ENCODE data around the gene RPL7A.
"Not testable (repeated sequence)": the region's sequence is repeated elsewhere in the genome, so short reads cannot be mapped to it uniquely, and the experiment has no call there.

RPL7A gene

DNA sequence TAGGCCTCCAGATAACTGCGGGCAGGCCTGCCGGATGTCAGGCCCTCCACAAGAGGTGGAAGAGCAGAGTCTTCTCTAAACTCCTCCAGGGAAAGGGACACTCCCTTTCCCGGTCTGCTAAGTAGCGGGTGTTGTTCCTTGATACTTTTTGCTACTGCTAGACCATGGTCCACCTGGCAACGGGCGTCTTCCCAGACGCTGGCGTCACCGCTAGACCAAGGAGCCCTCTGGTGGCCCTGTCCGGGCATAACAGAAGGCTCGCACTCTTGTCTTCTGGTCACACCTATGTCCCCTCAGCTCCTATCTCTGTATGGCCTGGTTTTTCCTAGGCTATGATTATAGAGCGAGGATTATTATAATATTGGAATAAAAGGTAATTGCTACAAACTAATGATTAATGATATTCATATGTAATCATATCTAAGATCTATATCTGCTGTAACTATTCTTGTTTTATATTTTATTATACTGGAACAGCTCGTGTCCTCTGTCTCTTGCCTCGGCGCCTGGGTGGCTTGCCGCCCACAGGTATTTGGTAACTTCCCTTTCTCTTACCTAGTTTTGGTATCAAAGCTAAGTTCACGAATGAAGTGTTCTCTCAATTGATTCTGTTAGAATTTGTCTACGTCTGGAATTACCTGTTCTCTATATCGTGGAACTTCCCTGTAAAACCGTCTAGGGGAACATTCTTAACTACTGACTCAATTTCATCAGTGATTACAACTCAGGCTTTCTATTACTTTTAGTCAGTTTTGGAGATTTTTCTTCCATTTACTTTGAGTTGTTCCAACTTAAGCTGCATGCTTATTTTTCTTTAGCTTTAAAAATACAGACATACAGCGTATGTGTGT lies 18.5 kb upstream of the RPL7A start:
- not testable (repeated sequence) for DNase-seq

DNA sequence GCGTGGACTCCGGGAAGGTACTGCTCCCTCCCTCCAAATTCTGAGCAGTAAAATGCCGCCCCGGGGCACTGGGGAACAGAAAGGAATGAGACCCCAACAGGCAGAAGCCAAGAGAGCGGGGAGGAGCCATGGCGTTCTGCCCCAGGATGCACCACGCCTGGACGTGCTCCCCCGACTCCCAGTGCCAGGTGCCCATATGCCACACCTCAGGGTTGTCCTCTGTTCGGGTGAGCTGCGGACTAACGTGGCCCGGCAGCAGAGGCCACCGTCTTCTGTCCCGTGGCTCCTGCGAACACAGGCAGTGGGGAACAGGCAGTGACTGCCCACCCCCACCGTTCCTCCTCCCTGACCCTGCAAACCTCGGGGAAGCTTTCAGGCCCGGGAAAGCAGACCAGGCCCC lies 16.8 kb upstream of the RPL7A start:
- DNase-seq, result no peak

DNA sequence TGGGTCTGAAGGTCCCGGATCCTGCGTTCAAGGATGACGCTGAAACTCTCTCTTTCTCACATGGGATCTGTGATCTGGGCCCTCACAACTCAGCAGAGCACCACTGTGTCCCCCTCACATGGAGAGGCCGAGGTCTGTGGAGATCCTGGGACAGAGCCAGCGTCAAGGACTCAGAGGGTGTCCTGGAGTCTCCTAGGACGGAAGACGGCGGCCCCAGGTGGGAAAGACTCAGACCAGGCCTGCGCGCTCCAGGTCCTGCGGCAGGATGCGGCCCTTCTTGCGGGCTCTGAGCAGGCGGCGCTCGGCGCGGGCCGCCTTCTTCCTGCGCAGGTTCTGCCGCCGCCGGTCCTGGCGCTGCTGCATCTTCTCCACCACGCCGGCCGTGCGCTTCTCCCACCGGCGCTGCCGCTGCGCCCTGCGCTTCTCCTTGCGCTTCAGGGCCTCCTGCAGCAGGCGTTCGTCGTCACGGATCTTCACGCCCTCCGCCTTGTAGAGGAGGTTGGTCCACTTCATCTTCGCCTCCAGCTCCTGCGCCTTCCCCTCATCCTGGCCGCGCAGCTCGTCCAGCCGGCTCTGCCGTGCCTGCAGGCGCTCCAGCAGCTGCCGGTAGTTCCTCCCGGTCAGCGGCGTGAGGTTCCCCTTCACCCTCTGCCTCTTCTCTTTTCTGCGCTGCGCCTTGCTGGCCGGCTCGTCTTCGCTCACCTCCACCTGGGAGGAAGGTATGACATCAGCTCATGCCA lies 16.2 kb upstream of the RPL7A start:
- no peak for DNase-seq

DNA sequence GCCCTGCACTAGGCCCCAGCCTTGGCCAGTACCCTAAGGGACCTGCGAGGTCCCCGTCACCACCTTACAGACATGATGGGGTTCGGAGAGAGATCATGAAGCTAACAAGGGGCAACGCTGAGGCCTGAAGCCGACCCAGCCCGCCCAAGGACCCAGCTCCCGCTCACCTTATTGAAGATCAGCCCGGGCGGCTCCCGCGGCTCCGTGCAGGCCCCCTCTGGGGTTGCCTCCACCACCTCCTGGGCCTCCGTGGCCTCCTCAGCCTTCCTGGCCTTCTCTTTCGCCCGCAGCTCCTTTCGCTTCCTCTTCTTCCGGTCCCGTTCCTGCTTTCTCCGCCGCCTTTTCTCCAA lies 15.7 kb upstream of the RPL7A start:
- DNase-seq, result no peak

DNA sequence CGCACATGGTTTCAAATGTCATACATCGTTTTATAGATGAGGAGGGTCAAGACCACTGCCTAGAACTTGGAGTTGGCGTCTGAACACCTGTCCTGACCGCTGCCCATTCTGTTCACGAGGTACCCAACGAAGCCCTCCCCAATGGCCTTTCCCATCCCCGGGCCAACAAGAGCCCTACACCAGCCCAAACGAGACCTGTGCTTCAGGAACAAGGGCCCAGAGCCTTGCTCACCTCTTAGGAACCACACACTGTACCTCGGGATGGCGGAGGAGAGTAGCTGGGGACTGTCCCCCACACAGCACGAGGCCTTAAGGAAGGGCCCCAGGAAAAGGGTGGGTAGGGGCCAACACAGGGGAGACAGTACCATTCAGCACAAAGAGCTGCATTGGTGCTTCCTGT lies 15.0 kb upstream of the RPL7A start:
- DNase-seq, result no peak

DNA sequence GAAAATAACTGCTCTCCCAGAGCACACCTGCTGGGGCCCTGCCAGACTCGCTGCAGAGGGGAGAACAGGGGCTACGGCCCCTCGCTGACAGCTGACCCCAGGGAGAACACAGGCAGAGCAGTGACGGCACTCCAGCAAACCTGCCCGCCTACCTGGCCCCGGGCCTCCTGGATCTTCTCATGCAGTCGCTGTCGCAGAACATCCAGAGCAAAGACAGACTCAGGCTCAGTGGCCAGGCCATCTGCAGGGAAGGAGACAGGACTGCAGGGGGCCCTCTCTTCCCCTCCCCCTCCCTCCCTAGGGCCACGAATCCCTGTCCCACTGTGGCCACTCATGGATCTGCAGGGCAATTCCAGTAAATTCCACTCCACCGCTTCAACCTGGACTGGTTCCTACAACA lies 14.5 kb upstream of the RPL7A start:
- no peak for DNase-seq

DNA sequence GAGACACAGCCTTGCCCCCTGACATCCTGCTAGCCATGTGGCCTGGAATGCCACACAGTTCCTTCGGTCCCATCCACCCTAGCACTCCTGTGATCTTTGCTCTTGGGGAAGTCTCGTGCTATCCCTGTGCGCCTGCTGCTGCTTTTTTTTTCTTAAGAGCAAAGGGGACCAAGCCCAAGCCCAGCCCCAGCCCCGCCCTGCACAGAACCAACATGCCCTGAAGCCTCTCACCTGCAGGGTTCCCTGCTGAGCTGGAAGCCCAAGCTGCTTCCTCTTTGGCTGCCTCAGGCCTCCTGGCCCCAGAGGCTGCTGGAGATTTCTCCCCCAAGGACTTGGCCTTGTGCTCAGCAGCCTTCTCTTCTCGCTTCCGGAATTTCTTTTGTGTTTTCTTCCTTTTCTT lies 13.9 kb upstream of the RPL7A start:
- DNase-seq, result no peak

DNA sequence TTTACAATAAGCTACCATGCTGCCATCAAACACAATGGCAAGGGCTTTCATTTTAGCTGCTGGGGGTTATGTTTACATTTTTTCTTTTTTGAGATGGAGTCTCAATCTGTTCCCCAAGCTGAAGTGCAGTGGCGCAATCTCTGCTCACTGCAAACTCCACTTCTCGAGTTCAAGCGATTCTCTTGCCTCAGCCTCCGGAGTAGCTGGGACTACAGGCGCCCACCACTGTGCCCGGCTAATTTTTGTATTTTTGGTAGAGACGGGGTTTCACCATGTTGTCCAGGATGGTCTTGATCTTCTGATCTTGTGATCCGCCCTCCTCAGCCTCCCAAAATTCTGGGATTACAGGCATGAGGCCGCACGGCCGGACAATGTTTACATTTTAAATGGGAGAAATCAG lies 13.1 kb upstream of the RPL7A start:
- not testable (repeated sequence) for DNase-seq

DNA sequence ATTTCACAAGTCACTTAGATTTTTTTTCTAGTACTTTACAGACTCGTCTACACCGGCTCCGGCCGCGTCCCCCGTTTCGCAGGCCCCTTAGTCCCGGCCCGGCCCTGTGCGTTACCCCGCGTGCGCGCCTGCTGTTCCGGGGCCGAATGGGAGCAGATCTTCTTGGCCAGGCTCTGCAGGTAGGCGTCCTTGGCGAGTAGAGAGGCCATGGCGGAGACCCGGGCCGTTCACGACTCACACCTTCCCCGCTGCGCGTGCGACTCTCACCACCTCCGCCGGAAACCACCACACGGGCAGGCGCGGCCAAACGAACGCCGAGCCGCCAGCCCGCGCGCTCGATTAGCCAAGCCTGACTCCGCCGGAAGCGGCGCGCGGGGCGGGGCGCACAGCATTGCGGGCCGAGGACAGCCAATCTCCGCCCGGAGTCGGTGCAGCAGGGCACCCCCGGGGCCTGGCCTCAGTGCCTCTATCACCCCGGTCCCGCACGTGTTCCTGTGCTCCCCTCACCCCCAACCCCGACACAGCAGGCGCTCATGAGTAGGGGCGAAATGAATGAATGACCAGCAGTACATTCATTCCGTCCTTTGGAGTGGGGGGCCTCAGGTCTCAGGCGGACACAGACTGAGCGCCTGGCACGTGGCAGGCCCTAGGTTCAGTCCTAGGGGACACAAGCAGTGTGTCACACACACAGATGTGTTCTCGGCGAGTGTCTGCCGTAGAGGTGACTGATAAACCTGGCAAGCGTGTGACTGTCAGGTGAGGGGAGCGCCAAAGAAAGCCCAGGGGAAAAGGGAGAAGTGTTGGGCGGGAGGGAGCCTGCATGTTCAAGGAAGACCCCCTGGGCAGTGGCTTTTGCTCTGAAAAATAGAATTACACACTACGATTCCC lies 11.8 kb upstream of the RPL7A start, which contains the start of gene SURF6:
TSS of gene SURF6 (minus strand) at position 265 of the 888 bp plus-strand sequence. CDS start at position 209, 56 bp downstream.
- DNase-seq, result peak; percentile 87

DNA sequence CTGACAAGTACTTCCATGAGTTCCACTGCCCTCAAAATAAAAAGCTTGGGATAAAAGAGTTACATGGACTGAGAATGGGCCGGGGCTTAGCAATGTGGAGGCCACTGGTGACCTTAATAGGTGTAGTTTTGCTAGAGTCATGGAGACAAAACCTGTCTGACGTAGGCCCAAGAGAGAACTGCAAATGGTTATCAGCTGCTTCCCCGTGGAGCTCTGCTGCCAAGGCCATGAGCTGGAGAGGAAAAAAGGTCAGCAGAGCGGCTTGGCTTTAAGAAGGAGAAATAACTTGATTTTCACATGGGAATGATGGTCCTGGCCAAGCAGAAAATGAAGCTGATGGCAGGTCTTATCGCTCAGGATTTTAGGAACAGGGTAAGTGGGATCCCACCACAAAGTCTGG lies 8.4 kb upstream of the RPL7A start:
- no peak for DNase-seq

DNA sequence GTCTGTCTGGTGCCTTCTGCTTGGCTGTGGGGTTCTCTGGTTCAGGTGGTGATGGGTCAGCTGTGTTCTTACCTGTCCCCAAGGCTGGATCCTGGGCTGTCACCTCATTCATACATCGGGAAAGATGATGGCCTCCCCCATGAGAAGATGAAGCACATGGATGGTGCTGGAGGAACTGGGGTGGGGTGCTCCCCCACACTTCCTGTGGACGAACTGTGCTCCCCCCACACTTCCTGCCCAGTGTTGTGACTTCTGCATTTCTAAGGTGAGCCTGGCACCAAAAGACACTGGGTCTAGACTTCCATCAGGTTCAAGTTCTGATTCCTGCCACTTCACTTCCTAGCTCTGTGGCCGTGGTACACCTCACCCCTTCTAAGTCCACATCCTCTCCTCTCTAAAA lies 7.8 kb upstream of the RPL7A start:
- DNase-seq, result no peak

DNA sequence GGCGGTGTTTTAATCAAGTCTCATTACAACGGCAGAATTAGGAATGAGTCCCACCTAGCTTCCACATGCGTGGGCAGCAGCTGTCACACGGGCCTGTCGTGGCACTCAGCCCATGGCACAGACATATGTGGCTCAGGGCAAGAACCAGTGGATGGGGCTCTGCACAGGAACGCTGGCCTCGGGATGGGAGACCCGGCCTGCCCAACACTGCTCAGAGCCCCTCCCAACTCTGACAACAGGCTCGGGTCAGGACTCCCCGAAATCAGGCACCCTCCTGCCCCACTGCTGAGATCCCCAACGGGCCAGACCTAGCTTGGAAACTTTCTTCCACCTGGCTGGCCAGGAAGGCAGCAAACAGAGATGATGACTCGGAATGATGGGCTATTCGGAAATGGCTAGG lies 7.1 kb upstream of the RPL7A start:
- DNase-seq, result no peak

DNA sequence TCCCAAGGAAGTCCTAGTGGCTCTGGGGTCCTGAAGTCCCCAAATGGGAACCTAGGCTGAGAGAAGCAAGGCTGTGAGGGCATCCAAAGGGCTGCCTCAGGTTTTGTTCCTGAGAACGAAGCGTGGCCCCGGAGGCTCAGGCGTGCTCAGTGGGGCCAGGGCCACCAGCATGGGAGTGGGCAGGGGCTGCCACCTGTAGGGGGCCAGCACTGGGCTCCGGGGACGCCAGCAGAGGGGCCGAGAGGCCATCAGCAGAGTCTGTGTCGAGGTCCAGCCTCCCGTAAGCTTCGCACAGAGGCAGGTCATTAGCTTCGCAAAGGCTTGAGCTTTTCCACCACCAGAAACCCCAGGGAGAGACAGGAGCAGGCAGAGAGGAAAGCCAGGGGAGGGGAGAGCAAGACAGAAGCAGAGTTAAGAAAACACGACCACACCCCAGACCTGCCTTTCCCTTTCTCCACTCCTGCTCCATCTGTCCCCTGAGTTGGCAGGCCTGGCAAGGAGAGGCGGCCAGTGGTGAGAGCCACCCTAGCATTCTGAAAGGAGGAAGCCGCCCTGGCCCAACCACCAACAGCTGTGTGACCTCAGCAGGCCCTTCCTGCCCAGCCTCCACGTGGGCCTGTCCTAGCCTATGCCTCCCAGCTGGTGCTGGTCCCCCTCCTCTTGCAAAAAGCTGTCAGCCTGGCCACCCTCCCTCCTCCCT lies 6.5 kb upstream of the RPL7A start:
- no peak for DNase-seq

DNA sequence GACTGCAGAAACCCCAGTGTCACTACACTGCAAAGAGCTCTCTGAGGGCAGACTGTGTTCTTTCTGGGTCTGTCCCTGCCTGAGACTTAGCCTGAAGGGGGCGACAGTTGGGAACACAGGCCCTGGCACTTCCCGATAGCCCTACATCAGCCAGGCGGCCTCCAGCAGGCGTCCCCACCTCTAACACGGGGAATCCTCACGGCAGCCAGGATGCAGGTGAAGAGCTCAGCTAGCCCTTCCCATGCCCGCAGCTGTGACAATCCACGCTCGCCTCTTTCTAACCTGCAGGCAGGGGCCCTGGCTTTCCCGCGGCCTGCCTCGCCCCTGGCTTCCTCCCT lies 6.0 kb upstream of the RPL7A start:
- DNase-seq, result no peak

DNA sequence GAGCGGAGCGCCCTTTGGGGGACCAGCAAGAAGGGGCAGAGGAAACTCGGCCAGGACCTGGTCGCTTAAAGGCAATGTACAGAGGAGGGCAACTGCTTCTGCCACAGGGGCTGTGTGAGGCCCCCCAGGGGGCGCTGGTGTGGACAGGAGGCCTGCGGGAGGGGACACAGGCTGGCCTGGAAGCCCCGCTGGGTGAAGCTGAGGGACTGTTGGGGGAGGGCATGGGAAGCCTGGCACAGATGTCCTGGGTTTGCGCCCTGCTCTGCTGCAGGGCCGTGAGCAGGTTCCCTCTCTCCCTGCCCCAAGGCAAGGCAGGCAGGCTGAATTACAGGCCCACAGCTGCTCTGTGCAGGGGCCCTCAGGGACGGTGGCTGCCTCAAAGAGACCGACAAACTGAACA lies 5.4 kb upstream of the RPL7A start:
- DNase-seq, result no peak

DNA sequence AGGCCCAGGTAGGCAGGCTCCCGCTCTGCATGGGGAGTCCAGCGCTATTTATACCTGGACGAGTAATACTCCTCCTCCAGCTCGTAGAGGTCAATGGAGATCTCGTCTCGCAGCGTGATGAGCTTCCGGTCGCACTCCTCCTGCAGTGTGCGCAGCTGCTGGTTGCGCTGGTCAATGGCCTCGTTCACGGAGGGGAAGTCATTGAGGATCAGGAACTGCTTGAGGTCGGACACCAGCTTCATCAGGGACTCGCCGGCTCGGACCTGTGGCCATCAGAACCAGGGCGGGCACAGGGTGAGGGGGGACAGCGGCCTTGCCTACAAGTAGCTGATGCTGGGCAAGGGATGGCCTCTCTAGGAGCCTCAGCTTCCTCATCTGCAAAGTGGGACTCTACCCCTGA lies 3.9 kb upstream of the RPL7A start:
- no peak for DNase-seq

DNA sequence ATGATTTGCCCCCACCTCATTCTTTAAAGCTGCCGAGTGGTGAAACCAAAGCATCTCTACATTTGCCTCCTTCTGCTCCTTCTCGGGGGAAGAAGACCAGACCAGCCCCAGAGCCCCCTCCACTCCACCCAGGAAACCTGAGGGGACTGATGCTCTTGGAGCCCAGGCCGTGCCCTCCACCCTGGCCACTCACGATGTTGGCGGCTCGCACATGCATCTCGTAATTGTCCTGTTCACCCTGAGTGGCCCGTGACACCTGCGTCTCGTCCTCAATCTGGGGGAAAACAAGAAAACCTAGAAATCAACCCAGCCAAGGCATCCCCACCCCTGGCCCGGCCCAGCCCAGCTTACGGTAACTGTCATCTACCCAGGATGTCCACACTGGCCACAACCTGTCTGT lies 3.0 kb upstream of the RPL7A start:
- no peak for DNase-seq

DNA sequence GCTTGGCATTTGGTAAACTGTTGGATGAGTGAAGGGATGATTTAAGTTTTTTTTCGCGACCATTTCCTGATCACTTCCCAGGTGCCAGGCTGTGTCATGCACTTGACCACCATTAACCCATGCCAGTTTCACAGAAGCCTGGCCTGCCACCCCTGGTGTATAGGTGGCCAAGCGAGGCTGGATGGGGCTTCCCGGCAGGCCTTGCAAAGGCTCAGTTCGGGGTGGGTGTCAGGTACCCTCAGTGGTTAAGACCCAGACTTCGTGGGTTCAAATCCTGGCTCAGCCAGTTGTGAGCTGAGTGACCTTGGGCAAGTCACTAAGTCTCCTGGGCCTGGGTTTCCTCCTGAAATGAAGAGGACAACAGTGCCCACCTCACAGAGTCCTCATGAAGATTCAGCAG lies 2.4 kb upstream of the RPL7A start:
- DNase-seq, result no peak

DNA sequence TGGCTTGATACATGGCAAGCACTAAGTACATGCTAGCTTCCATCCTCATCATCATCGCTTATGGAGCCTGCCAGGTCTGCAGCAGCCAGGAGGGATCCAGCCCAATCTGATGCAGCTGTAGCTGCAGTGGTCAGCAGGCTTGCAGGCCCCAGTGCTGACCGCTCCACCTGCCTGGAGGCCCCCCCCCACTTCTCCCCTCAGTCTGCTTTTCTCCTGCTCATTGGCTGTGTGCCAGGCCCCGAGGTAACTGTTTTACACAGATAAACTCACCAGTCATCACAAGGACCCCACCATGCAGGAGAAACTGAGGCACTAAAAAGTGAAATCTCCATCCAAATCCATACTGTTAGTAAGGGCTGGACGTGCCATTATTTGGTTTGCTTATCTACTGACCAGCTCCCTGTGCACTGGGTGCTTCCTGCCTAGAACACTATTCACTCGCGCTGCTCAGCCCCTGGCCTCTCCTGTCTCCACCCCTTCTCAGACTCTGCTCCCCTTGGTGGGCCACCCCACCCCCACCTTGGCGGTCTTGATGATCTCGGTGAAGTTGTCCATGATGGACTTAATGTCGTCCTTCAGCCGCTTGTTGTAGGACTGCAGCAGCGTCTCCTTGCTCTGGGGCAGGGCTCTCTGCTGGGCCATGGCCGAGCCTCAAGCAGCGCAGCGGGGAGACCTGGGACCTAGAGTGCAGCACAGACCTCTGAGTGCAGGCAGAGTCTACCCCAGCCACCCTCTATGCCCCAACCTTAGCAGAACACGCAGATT lies 1.8 kb upstream of the RPL7A start:
- no peak for DNase-seq

DNA sequence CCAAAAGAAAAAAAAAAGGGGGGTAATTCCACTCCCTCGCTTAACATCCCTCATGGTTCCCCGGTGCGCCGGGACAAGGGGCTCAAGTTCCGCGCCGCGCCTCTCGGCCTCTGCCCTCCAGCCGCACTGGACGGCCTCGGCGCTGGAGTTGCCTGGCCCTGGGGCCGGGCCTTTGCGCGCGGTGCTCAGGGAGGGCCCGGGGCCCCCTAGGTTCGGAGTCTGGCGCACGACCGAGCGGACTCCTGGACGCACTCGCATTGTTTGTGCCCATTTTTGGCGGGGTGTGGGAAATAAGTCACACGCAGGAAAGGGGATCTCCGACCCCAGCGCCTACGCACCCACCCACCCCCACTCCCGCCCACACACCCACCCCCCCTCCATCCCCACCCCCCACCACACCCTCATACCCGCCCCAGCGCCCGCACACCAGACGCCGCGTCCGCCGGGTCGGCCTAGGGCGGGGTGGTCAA lies 468 bp upstream of the RPL7A start:
- DNase-seq, result peak; percentile 17

DNA sequence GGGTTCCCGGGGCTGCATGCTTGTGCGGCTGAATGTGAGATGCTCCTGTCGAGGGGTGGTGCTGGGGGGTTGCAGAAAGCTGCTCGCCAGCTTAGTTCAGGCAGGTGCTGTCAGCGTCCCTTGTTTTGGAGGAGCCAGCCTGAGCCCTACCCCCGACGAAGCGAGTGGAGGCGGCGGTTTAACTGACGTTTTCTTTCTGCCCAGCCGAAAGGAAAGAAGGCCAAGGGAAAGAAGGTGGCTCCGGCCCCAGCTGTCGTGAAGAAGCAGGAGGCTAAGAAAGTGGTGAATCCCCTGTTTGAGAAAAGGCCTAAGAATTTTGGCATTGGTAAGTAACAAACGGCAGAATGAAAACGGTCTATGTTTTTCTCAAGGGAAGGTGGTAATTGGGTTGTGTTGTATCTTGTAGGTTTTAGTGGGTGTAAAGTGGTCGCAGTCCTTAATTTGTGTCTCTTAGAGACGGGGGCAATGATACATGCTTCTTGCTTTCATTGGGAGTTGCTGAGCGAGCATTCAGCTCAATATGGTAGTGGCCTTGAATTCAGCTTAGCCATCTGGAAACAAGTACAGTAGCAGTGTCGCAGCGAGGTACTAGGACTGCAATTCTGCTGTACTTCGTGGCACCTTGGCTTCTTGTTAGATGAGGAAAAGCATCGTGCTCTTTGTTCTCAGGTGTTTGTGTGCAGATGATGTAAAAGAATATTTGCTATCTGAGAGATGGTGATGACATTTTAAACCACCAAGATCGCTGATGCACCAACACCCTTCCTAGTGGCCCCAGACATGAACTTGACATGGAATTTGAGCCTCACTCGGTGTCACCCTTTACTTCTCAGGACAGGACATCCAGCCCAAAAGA lies 928 bp downstream of the RPL7A start:
- DNase-seq, result no peak
